Activated B cell treated with CpG ODN at 0.5 μM for 24 hours (primary cell): ENCODE results near the gene MAT2A. TPM values are rescaled to one million over a fixed set of nuclear protein-coding genes. Genes with fewer than 3 reads are reported as not detected.
A peak's percentile ranks its signal among the peaks of the same experiment; 100 is the strongest.

Source experiments
- ATAC-seq: fragments of 200-7000 bp; cut with Tn5 transposase; one replicate; pipeline ENCODE4 v1.10.0; 2021; ENCODE audit warnings: low read depth, mild to moderate bottlenecking, moderate library complexity
- CTCF ChIA-PET: fragments of 350-600 bp; sonication (Branson Sonifier 250); formaldehyde crosslinking; loops from one replicate; lab custom pipeline; 2021; ENCODE audit warnings: antibody characterized with exemption; lab: Charles Lee
- POLR2A ChIA-PET: fragments of 350-600 bp; sonication (Branson Sonifier 250); formaldehyde crosslinking; loops from one replicate; lab custom pipeline; 2021; ENCODE audit warnings: antibody characterized with exemption; lab: Charles Lee
- DNase-seq: peaks from one replicate; pipeline ENCODE4 v3.0.0; 2022
- H3K27ac Mint-ChIP-seq: one replicate; pipeline ENCODE4 v1.8.0; 2020; ENCODE audit warnings: mixed read lengths
- H3K27me3 Mint-ChIP-seq: one replicate; pipeline ENCODE4 v1.8.0; 2021; ENCODE audit warnings: mixed read lengths
- H3K36me3 Mint-ChIP-seq: one replicate; pipeline ENCODE4 v1.8.0; 2021; ENCODE audit warnings: low read depth, mixed read lengths
- H3K4me1 Mint-ChIP-seq: one replicate; pipeline ENCODE4 v1.8.0; 2021; ENCODE audit warnings: mixed read lengths
- H3K4me3 Mint-ChIP-seq: one replicate; pipeline ENCODE4 v1.8.0; 2020; ENCODE audit warnings: mild to moderate bottlenecking, mixed read lengths
- H3K9me3 Mint-ChIP-seq: one replicate; pipeline ENCODE4 v1.8.0; 2020; ENCODE audit warnings: mixed read lengths
- CTCF ChIP-seq: fragments of 200-600 bp; IDR thresholded peaks from one replicate; pipeline ENCODE4 v1.8.0; 2022; ENCODE audit warnings: antibody characterized with exemption, mild to moderate bottlenecking
- intact Hi-C: fragments of 100-400 bp; cut with micrococcal nuclease; formaldehyde crosslinking; loops from one replicate; pipeline ENCODE4 v1.15.1; 2024
- total RNA-seq: library from RNA; stranded (reverse); gene quantifications from 2 replicates; pipeline ENCODE4 v1.2.3, GENCODE V29; 2022

MAT2A gene
- total RNA-seq, 1 donor from 2014 or later, result 265 TPM

- ChIA-PET POLR2A (interaction anchor here (1.3 to 8.2 kb wide), 3 partner anchors 9 to 222 kb away, joined by 14 to 84 read pairs (median 70); partner anchors contain the start of genes MAT2A, SH2D6 and TGOLN2), CTCF (interaction anchor here (1.1 to 8.4 kb wide), 8 partner anchors 9 to 195 kb away, joined by 3 to 162 read pairs (median 16); partner anchors contain the start of genes ELMOD3, MAT2A, RETSAT and SH2D6)
- Mint-ChIP-seq H3K9me3 (no peaks in the 10 kb centered on the region), H3K36me3 (peaks cover 88% of the 10 kb centered on the region), H3K4me1 (peaks cover 4% of the 10 kb centered on the region), H3K27ac (no peak overlapping the region), H3K27me3 (no peaks in the 10 kb centered on the region), H3K4me3 (no peak overlapping the region)
- DNase-seq (no peak), ATAC-seq (no peak)
- no peak for TF ChIP-seq CTCF
- intact Hi-C loops, result no loop called here
Measured at GRCh38 chr2:85549826-85550225, 10.9 kb downstream of the MAT2A start.

- ChIA-PET CTCF (interaction anchor here (1.0 to 8.4 kb wide), 12 partner anchors 9 to 284 kb away, joined by 3 to 162 read pairs (median 4); partner anchors contain the start of genes ELMOD3, MAT2A, RETSAT and SH2D6), POLR2A (interaction anchor here (0.5 to 8.2 kb wide), 5 partner anchors 10 to 223 kb away, joined by 3 to 84 read pairs (median 14); partner anchors contain the start of genes C2orf68, MAT2A, SH2D6 and TGOLN2)
- no peak overlapping the region for H3K4me3 Mint-ChIP-seq
- ATAC-seq, result no peak
- peaks cover 87% of the 10 kb centered on the region for H3K36me3 Mint-ChIP-seq
- intact Hi-C loops, result no loop called here
- DNase-seq, result no peak
- no peak for TF ChIP-seq CTCF
- no peak overlapping the region for H3K27ac Mint-ChIP-seq
- H3K4me1 Mint-ChIP-seq, result peaks cover 4% of the 10 kb centered on the region
- H3K9me3 Mint-ChIP-seq, result no peaks in the 10 kb centered on the region
- H3K27me3 Mint-ChIP-seq, result no peaks in the 10 kb centered on the region
Measured at GRCh38 chr2:85550486-85550885, 11.5 kb downstream of the MAT2A start.

- H3K4me1 Mint-ChIP-seq, result peaks cover 4% of the 10 kb centered on the region
- H3K27ac Mint-ChIP-seq, result no peak overlapping the region
- peak; percentile 28 for TF ChIP-seq CTCF
- no peak overlapping the region for H3K4me3 Mint-ChIP-seq
- POLR2A ChIA-PET, result interaction anchor here (0.5 to 8.2 kb wide), 10 partner anchors 9 to 224 kb away, joined by 4 to 84 read pairs (median 7); partner anchors contain the start of genes ELMOD3, GGCX, MAT2A and RETSAT
- ATAC-seq (peak; percentile 98), DNase-seq (peak; percentile 63)
- peaks cover 87% of the 10 kb centered on the region for H3K36me3 Mint-ChIP-seq
- CTCF ChIA-PET, result interaction anchor here (0.6 to 8.4 kb wide), 22 partner anchors 9 to 285 kb away, joined by 3 to 162 read pairs (median 5); partner anchors contain the start of genes C2orf68, ELMOD3, GGCX and MAT2A
- no peaks in the 10 kb centered on the region for H3K9me3 Mint-ChIP-seq
- intact Hi-C loops, result loop anchor here (1.0 to 2.0 kb wide), 7 partner anchors 9 to 252 kb away; partner anchors contain the start of genes ELMOD3, GGCX, RETSAT and TGOLN2
- no peaks in the 10 kb centered on the region for H3K27me3 Mint-ChIP-seq
Measured at GRCh38 chr2:85551698-85552678, 13.0 kb downstream of the MAT2A start.

- Mint-ChIP-seq H3K36me3 (peaks cover 89% of the 10 kb centered on the region), H3K27me3 (no peaks in the 10 kb centered on the region), H3K4me3 (no peak overlapping the region), H3K4me1 (peaks cover 5% of the 10 kb centered on the region), H3K9me3 (no peaks in the 10 kb centered on the region), H3K27ac (no peak overlapping the region)
- no peak for TF ChIP-seq CTCF
- POLR2A ChIA-PET, result interaction anchor here (5.5 to 8.2 kb wide), 2 partner anchors 13 to 134 kb away, joined by 70 to 84 read pairs; partner anchors contain the start of genes MAT2A and SH2D6
- intact Hi-C loops, result loop anchor here (2.0 kb wide), 1 partner anchor 198 kb away; the partner anchor contains the start of genes ELMOD3 and RETSAT
- ATAC-seq (no peak), DNase-seq (no peak)
- CTCF ChIA-PET, result interaction anchor here (0.7 to 8.4 kb wide), 5 partner anchors 12 to 832 kb away, joined by 3 to 162 read pairs (median 52); partner anchors contain the start of genes MAT2A and SH2D6
Measured at GRCh38 chr2:85553184-85553583, 14.2 kb downstream of the MAT2A start.
